ENCODE results near the gene FAM180B. TPM values are rescaled to one million over a fixed set of nuclear protein-coding genes. Genes with fewer than 3 reads are reported as not detected.
A peak's percentile ranks its signal among the peaks of the same experiment; 100 is the strongest.
"Not testable (repeated sequence)": the region's sequence is repeated elsewhere in the genome, so short reads cannot be mapped to it uniquely, and the experiment has no call there.

Gene FAM180B
- total RNA-seq, 5 donors from 2014 or later (not counting 1 experiment from before 2014, with no cell fraction given), result 0.20 to 0.51 (median 0.28) TPM; not detected in 2

- no CpG with 5 or more reads among the region's 3 CpGs for WGBS (ENCODE audit: insufficient coverage)
- DNase-seq (no peak), ATAC-seq (replicated peaks in 1 of 4) (no peak)
- Histone ChIP-seq H3K27me3 (replicated peaks in 1 of 2; ENCODE audit: control insufficient read depth in 2 of 2, extremely low read depth in 1 of 2, insufficient read depth in 2 of 2, low read length in 1 of 2) (no peaks in the 10 kb centered on the region), H3K9me3 (no peaks in the 10 kb centered on the region), H3K27ac (ENCODE audit: low read length) (no peak overlapping the region), H3K4me3 (ENCODE audit: control insufficient read depth in 1 of 2, extremely low read depth in 1 of 2, low read length in 1 of 2) (no peak overlapping the region), H3K36me3 (ENCODE audit: control insufficient read depth in 2 of 2, extremely low read depth in 1 of 2, insufficient read depth in 1 of 2, low read length in 1 of 2) (peaks cover 5 to 27% of the 10 kb centered on the region in 2 donors), H3K4me1 (ENCODE audit: control insufficient read depth in 1 of 2, extremely low read depth in 1 of 2, insufficient read depth in 2 of 2, low read length in 2 of 2) (no peaks in the 10 kb centered on the region)
- no peak overlapping the region for H3K4me3 Mint-ChIP-seq
- ChIA-PET CTCF (no interaction called here), POLR2A (no interaction called here)
- H3K9me3 Mint-ChIP-seq, result no peaks in the 10 kb centered on the region
- H3K36me3 Mint-ChIP-seq, result peaks cover 19% of the 10 kb centered on the region
- no peak overlapping the region for H3K27ac Mint-ChIP-seq
- H3K4me1 Mint-ChIP-seq, result no peaks in the 10 kb centered on the region
- H3K27me3 Mint-ChIP-seq, result no peaks in the 10 kb centered on the region
Observed at GRCh38 chr11:47617417-47617809, 30.9 kb downstream of the FAM180B start.

- no peaks in the 10 kb centered on the region for H3K9me3 Mint-ChIP-seq
- CTCF ChIA-PET, result interaction anchor here in 1 of 2 donors (0.5 kb wide), 2 partner anchors 82 to 92 kb away, joined by 3 read pairs; no protein-coding TSS in a partner anchor
Observed at GRCh38 chr11:47620836-47621378, 34.4 kb downstream of the FAM180B start.

GRCh38 chr11:47626234-47626633 lies 39.8 kb downstream of the FAM180B start:
- Mint-ChIP-seq H3K27ac (no peak overlapping the region), H3K27me3 (no peaks in the 10 kb centered on the region), H3K4me1 (no peaks in the 10 kb centered on the region), H3K36me3 (peaks cover 48% of the 10 kb centered on the region), H3K4me3 (no peak overlapping the region), H3K9me3 (no peaks in the 10 kb centered on the region)
- Histone ChIP-seq H3K4me3 (ENCODE audit: control insufficient read depth in 1 of 2, extremely low read depth in 1 of 2, low read length in 1 of 2) (no peak overlapping the region), H3K9me3 (no peaks in the 10 kb centered on the region), H3K4me1 (ENCODE audit: control insufficient read depth in 1 of 2, extremely low read depth in 1 of 2, insufficient read depth in 2 of 2, low read length in 2 of 2) (no peaks in the 10 kb centered on the region), H3K27me3 (replicated peaks in 1 of 2; ENCODE audit: control insufficient read depth in 2 of 2, extremely low read depth in 1 of 2, insufficient read depth in 2 of 2, low read length in 1 of 2) (no peaks in the 10 kb centered on the region), H3K36me3 (ENCODE audit: control insufficient read depth in 2 of 2, extremely low read depth in 1 of 2, insufficient read depth in 1 of 2, low read length in 1 of 2) (peaks cover 2 to 72% of the 10 kb centered on the region in 2 donors), H3K27ac (ENCODE audit: low read length) (no peak overlapping the region)
- POLR2A ChIA-PET, result interaction anchor here in 1 of 2 donors (0.6 kb wide), 1 partner anchor 8 kb away, joined by 3 read pairs; no protein-coding TSS in a partner anchor
- ATAC-seq (replicated peaks in 1 of 4), result no peak
- DNase-seq, result no peak
- CTCF ChIA-PET, result interaction anchor here in 1 of 2 donors (0.6 kb wide), 1 partner anchor 249 kb away, joined by 3 read pairs; no protein-coding TSS in a partner anchor
- WGBS (ENCODE audit: insufficient coverage), result 100% methylated on average over 6 of the region's 8 CpGs

More at GRCh38 chr11:47620836-47621378, 34.4 kb downstream of the FAM180B start:
- no peaks in the 10 kb centered on the region for H3K9me3 ChIP-seq
- peaks cover 35% of the 10 kb centered on the region for H3K36me3 Mint-ChIP-seq
- no peak for ATAC-seq (replicated peaks in 1 of 4)
- no CpG with 5 or more reads among the region's 2 CpGs for WGBS (ENCODE audit: insufficient coverage)
- no peak overlapping the region for H3K4me3 ChIP-seq (ENCODE audit: control insufficient read depth in 1 of 2, extremely low read depth in 1 of 2, low read length in 1 of 2)
- DNase-seq, result no peak
- H3K4me1 ChIP-seq (ENCODE audit: control insufficient read depth in 1 of 2, extremely low read depth in 1 of 2, insufficient read depth in 2 of 2, low read length in 2 of 2), result no peaks in the 10 kb centered on the region
- H3K4me1 Mint-ChIP-seq, result no peaks in the 10 kb centered on the region
- H3K27ac ChIP-seq (ENCODE audit: low read length), result no peak overlapping the region
- H3K36me3 ChIP-seq (ENCODE audit: control insufficient read depth in 2 of 2, extremely low read depth in 1 of 2, insufficient read depth in 1 of 2, low read length in 1 of 2), result peaks cover 5 to 47% of the 10 kb centered on the region in 2 donors
- POLR2A ChIA-PET, result interaction anchor here (0.5 to 1.1 kb wide), 3 partner anchors 8 to 358 kb away, joined by 3 to 4 read pairs (median 4); no protein-coding TSS in a partner anchor
- no peaks in the 10 kb centered on the region for H3K27me3 ChIP-seq (replicated peaks in 1 of 2; ENCODE audit: control insufficient read depth in 2 of 2, extremely low read depth in 1 of 2, insufficient read depth in 2 of 2, low read length in 1 of 2)
- no peak overlapping the region for H3K4me3 Mint-ChIP-seq
- no peak overlapping the region for H3K27ac Mint-ChIP-seq
- H3K27me3 Mint-ChIP-seq, result no peaks in the 10 kb centered on the region

- no peak for DNase-seq
- H3K36me3 Mint-ChIP-seq, result peaks cover 50% of the 10 kb centered on the region
Observed at GRCh38 chr11:47628026-47628425, 41.5 kb downstream of the FAM180B start.

GRCh38 chr11:47631473-47631872 lies 45.0 kb downstream of the FAM180B start:
- no peaks in the 10 kb centered on the region for H3K27me3 Mint-ChIP-seq
- Histone ChIP-seq H3K4me1 (ENCODE audit: control insufficient read depth in 1 of 2, extremely low read depth in 1 of 2, insufficient read depth in 2 of 2, low read length in 2 of 2) (no peaks in the 10 kb centered on the region), H3K27me3 (replicated peaks in 1 of 2; ENCODE audit: control insufficient read depth in 2 of 2, extremely low read depth in 1 of 2, insufficient read depth in 2 of 2, low read length in 1 of 2) (no peaks in the 10 kb centered on the region), H3K27ac (ENCODE audit: low read length) (no peak overlapping the region), H3K9me3 (no peaks in the 10 kb centered on the region), H3K36me3 (ENCODE audit: control insufficient read depth in 2 of 2, extremely low read depth in 1 of 2, insufficient read depth in 1 of 2, low read length in 1 of 2) (peaks cover 7 to 63% of the 10 kb centered on the region in 2 donors), H3K4me3 (ENCODE audit: control insufficient read depth in 1 of 2, extremely low read depth in 1 of 2, low read length in 1 of 2) (no peak overlapping the region)
- no peak overlapping the region for H3K4me3 Mint-ChIP-seq
- CTCF ChIA-PET, result no interaction called here
- H3K9me3 Mint-ChIP-seq, result no peaks in the 10 kb centered on the region
- no peak for DNase-seq
- WGBS (ENCODE audit: insufficient coverage), result no CpG with 5 or more reads among the region's 5 CpGs
- peak overlapping the region in 1 of 2 donors; percentile 24 for H3K27ac Mint-ChIP-seq
- ATAC-seq (replicated peaks in 1 of 4), result no peak
- POLR2A ChIA-PET, result no interaction called here
- H3K36me3 Mint-ChIP-seq, result peaks cover 51% of the 10 kb centered on the region
- H3K4me1 Mint-ChIP-seq, result no peaks in the 10 kb centered on the region

More at GRCh38 chr11:47628026-47628425, 41.5 kb downstream of the FAM180B start:
- H3K36me3 ChIP-seq (ENCODE audit: control insufficient read depth in 2 of 2, extremely low read depth in 1 of 2, insufficient read depth in 1 of 2, low read length in 1 of 2), result peaks cover 2 to 63% of the 10 kb centered on the region in 2 donors
- no peaks in the 10 kb centered on the region for H3K27me3 ChIP-seq (replicated peaks in 1 of 2; ENCODE audit: control insufficient read depth in 2 of 2, extremely low read depth in 1 of 2, insufficient read depth in 2 of 2, low read length in 1 of 2)
- no peak for ATAC-seq (replicated peaks in 1 of 4)
- Mint-ChIP-seq H3K27me3 (no peaks in the 10 kb centered on the region), H3K27ac (no peak overlapping the region), H3K4me3 (no peak overlapping the region), H3K4me1 (no peaks in the 10 kb centered on the region), H3K9me3 (no peaks in the 10 kb centered on the region)
- H3K27ac ChIP-seq (ENCODE audit: low read length), result no peak overlapping the region
- H3K9me3 ChIP-seq, result no peaks in the 10 kb centered on the region
- ChIA-PET CTCF (interaction anchor here in 1 of 2 donors (0.5 kb wide), 1 partner anchor 80 kb away, joined by 4 read pairs; no protein-coding TSS in a partner anchor), POLR2A (no interaction called here)
- no peak overlapping the region for H3K4me3 ChIP-seq (ENCODE audit: control insufficient read depth in 1 of 2, extremely low read depth in 1 of 2, low read length in 1 of 2)
- no CpG with 5 or more reads among the region's 4 CpGs for WGBS (ENCODE audit: insufficient coverage)
- no peaks in the 10 kb centered on the region for H3K4me1 ChIP-seq (ENCODE audit: control insufficient read depth in 1 of 2, extremely low read depth in 1 of 2, insufficient read depth in 2 of 2, low read length in 2 of 2)

- CTCF ChIA-PET; ATAC-seq (replicated peaks in 1 of 4); DNase-seq; H3K27ac Mint-ChIP-seq; H3K27me3 ChIP-seq (replicated peaks in 1 of 2; ENCODE audit: control insufficient read depth in 2 of 2, extremely low read depth in 1 of 2, insufficient read depth in 2 of 2, low read length in 1 of 2); H3K27ac ChIP-seq (ENCODE audit: low read length); H3K9me3 ChIP-seq; H3K9me3 Mint-ChIP-seq; H3K4me3 ChIP-seq (ENCODE audit: control insufficient read depth in 1 of 2, extremely low read depth in 1 of 2, low read length in 1 of 2); H3K4me3 Mint-ChIP-seq; H3K4me1 ChIP-seq (ENCODE audit: control insufficient read depth in 1 of 2, extremely low read depth in 1 of 2, insufficient read depth in 2 of 2, low read length in 2 of 2); H3K27me3 Mint-ChIP-seq: not testable (repeated sequence)
- WGBS (ENCODE audit: insufficient coverage), result 100% methylated on average over 5 of the region's 11 CpGs
- peaks cover 5 to 33% of the 10 kb centered on the region in 2 donors for H3K36me3 ChIP-seq (ENCODE audit: control insufficient read depth in 2 of 2, extremely low read depth in 1 of 2, insufficient read depth in 1 of 2, low read length in 1 of 2)
- POLR2A ChIA-PET, result interaction anchor here in 1 of 2 donors (0.7 kb wide), 1 partner anchor 1636 kb away, joined by 3 read pairs; no protein-coding TSS in a partner anchor
- Mint-ChIP-seq H3K36me3 (peaks cover 43% of the 10 kb centered on the region), H3K4me1 (peaks cover 5 to 17% (median 12%) of the 10 kb centered on the region in 3 donors)
Observed at GRCh38 chr11:47636331-47636730, 49.9 kb downstream of the FAM180B start.
